Liver (tissue), 3 donors: ENCODE results near the gene CTSA.

Experiments used
- HNF4G ChIP-seq: IDR thresholded peaks from 2 replicates; pipeline ENCODE4 v1.6.1; 2016; ENCODE audit warnings: antibody characterized with exemption
- JUND ChIP-seq, 2 donors: IDR thresholded peaks; 2 replicates each; pipeline ENCODE4 v1.6.1; 2016; ENCODE audit warnings: antibody characterized with exemption in 2 of 2
- RAD21 ChIP-seq, 2 donors: IDR thresholded peaks; 2 replicates each; pipeline ENCODE4 v1.6.1; 2016; ENCODE audit warnings: antibody characterized with exemption in 2 of 2, mild to moderate bottlenecking in 2 of 2
- SP1 ChIP-seq: IDR thresholded peaks from 2 replicates; pipeline ENCODE4 v1.6.1; 2018; ENCODE audit warnings: antibody characterized with exemption, mild to moderate bottlenecking
- TAF1 ChIP-seq: conservative IDR thresholded peaks from 2 replicates; pipeline ENCODE4 v1.6.1; 2016; ENCODE audit warnings: antibody characterized with exemption, mild to moderate bottlenecking
- YY1 ChIP-seq: IDR thresholded peaks from 2 replicates; pipeline ENCODE4 v1.6.1; 2016; ENCODE audit warnings: antibody characterized with exemption, mild to moderate bottlenecking
- TF ChIP-seq, protein P1 (sequence below): fragments of 150-350 bp; IDR thresholded peaks from 2 replicates; pipeline ENCODE4 v1.5.1; 2017; ENCODE audit warnings: improper control_type of control experiment, low read depth, low read length; ENCODE audit not compliant: missing input control
- TF ChIP-seq, protein P2 (sequence below): IDR thresholded peaks from 2 replicates; pipeline ENCODE4 v1.6.1; 2016; ENCODE audit warnings: antibody characterized with exemption
- TF ChIP-seq, protein P3 (sequence below): IDR thresholded peaks from 2 replicates; pipeline ENCODE4 v1.6.1; 2016; ENCODE audit warnings: antibody characterized with exemption
- TF ChIP-seq, protein P4 (sequence below): IDR thresholded peaks from 2 replicates; pipeline ENCODE4 v1.6.1; 2016; ENCODE audit warnings: antibody characterized with exemption, mild to moderate bottlenecking
- donor health status: healthy.
- donor health status: healthy.

- TF ChIP-seq, protein P1, sequence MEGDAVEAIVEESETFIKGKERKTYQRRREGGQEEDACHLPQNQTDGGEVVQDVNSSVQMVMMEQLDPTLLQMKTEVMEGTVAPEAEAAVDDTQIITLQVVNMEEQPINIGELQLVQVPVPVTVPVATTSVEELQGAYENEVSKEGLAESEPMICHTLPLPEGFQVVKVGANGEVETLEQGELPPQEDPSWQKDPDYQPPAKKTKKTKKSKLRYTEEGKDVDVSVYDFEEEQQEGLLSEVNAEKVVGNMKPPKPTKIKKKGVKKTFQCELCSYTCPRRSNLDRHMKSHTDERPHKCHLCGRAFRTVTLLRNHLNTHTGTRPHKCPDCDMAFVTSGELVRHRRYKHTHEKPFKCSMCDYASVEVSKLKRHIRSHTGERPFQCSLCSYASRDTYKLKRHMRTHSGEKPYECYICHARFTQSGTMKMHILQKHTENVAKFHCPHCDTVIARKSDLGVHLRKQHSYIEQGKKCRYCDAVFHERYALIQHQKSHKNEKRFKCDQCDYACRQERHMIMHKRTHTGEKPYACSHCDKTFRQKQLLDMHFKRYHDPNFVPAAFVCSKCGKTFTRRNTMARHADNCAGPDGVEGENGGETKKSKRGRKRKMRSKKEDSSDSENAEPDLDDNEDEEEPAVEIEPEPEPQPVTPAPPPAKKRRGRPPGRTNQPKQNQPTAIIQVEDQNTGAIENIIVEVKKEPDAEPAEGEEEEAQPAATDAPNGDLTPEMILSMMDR, result no peak
- TF ChIP-seq, protein P2, sequence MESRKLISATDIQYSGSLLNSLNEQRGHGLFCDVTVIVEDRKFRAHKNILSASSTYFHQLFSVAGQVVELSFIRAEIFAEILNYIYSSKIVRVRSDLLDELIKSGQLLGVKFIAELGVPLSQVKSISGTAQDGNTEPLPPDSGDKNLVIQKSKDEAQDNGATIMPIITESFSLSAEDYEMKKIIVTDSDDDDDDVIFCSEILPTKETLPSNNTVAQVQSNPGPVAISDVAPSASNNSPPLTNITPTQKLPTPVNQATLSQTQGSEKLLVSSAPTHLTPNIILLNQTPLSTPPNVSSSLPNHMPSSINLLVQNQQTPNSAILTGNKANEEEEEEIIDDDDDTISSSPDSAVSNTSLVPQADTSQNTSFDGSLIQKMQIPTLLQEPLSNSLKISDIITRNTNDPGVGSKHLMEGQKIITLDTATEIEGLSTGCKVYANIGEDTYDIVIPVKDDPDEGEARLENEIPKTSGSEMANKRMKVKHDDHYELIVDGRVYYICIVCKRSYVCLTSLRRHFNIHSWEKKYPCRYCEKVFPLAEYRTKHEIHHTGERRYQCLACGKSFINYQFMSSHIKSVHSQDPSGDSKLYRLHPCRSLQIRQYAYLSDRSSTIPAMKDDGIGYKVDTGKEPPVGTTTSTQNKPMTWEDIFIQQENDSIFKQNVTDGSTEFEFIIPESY, result peak; percentile 83
- TF ChIP-seq, protein P3, sequence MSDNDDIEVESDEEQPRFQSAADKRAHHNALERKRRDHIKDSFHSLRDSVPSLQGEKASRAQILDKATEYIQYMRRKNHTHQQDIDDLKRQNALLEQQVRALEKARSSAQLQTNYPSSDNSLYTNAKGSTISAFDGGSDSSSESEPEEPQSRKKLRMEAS, result peak; percentile 93
- TF ChIP-seq YY1 (peak; percentile 96), TAF1 (no peak), JUND (IDR thresholded peaks at IDR 0.05) (peak in 1 of 2 donors; percentile 23), RAD21 (IDR thresholded peaks at IDR 0.05) (peak; percentile 33 to 37), SP1 (peak; percentile 81), HNF4G (peak; percentile 93)
- TF ChIP-seq, protein P4, sequence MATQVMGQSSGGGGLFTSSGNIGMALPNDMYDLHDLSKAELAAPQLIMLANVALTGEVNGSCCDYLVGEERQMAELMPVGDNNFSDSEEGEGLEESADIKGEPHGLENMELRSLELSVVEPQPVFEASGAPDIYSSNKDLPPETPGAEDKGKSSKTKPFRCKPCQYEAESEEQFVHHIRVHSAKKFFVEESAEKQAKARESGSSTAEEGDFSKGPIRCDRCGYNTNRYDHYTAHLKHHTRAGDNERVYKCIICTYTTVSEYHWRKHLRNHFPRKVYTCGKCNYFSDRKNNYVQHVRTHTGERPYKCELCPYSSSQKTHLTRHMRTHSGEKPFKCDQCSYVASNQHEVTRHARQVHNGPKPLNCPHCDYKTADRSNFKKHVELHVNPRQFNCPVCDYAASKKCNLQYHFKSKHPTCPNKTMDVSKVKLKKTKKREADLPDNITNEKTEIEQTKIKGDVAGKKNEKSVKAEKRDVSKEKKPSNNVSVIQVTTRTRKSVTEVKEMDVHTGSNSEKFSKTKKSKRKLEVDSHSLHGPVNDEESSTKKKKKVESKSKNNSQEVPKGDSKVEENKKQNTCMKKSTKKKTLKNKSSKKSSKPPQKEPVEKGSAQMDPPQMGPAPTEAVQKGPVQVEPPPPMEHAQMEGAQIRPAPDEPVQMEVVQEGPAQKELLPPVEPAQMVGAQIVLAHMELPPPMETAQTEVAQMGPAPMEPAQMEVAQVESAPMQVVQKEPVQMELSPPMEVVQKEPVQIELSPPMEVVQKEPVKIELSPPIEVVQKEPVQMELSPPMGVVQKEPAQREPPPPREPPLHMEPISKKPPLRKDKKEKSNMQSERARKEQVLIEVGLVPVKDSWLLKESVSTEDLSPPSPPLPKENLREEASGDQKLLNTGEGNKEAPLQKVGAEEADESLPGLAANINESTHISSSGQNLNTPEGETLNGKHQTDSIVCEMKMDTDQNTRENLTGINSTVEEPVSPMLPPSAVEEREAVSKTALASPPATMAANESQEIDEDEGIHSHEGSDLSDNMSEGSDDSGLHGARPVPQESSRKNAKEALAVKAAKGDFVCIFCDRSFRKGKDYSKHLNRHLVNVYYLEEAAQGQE, result peak; percentile 86
Observed at GRCh38 chr20:45890985-45891983, at the start of gene CTSA, which contains the start of gene NEURL2.
